K562 (cell line): ENCODE results near the gene SERPIND1. TPM values are rescaled to one million over a fixed set of nuclear protein-coding genes. Genes with fewer than 3 reads are reported as not detected.

ENCODE experiments used
- ARID2 ChIP-seq: fragments of 450-650 bp; IDR thresholded peaks from 2 replicates; pipeline ENCODE4 v1.6.1; 2017; ENCODE audit warnings: antibody characterized with exemption, mild to moderate bottlenecking
- HEY1 ChIP-seq: fragments of 250-450 bp; sonication (Bioruptor Pico); IDR thresholded peaks from 2 replicates; pipeline ENCODE4 v1.5.0; 2020; ENCODE audit warnings: mild to moderate bottlenecking, moderate library complexity, borderline replicate concordance
- HOXB6 ChIP-seq: fragments of 250-450 bp; sonication (Bioruptor Pico); IDR thresholded peaks from 2 replicates; pipeline ENCODE4 v1.5.1; 2022; ENCODE audit warnings: mild to moderate bottlenecking, borderline replicate concordance
- NFIX ChIP-seq: fragments of 250-450 bp; sonication (Bioruptor Pico); IDR thresholded peaks from 2 replicates; pipeline ENCODE4 v1.4.0; 2020; ENCODE audit warnings: low read depth, mild to moderate bottlenecking, moderate library complexity
- ZNF436 ChIP-seq: fragments of 250-450, 450-650 bp; sonication (Bioruptor Pico); formaldehyde crosslinking; IDR thresholded peaks from 2 replicates; pipeline ENCODE4 v1.7.0; 2020; ENCODE audit warnings: mild to moderate bottlenecking
- ZNF764 ChIP-seq: fragments of 250-450 bp; sonication (Bioruptor Pico); IDR thresholded peaks from 2 replicates; pipeline ENCODE4 v1.4.0; 2020; ENCODE audit warnings: low read depth, mild to moderate bottlenecking, moderate library complexity
- polyA plus RNA-seq, 8 experiments: library from polyadenylated mRNA; depleted of rRNA in 4 of 8; stranded (reverse) in 5 of 8; unstranded in 3 of 8; fragments of >200 nt; fragmentation: Nextera tagmentation in 2 of 8; fragmentation: Illumina TruSeq in 1 of 8; extraction: Ambion mirVana in 2 of 8; extraction: Trizol in 1 of 8; gene quantifications; 2 replicates each; pipeline versions ENCODE4 v1.2.1 to v1.2.3, GENCODE V29; 2011 to 2014; ENCODE audit warnings: inconsistent platforms in 1 of 8, missing spikeins in 1 of 8
- total RNA-seq, 7 experiments: library from RNA; depleted of rRNA in 6 of 7; stranded (reverse); fragments of >200 nt in 6 of 7; fragmentation: Illumina TruSeq in 2 of 7; extraction: Trizol in 2 of 7; gene quantifications; 2 replicates each; pipeline versions ENCODE4 v1.2.1 to v1.2.3, GENCODE V29; 2011 to 2021; ENCODE audit warnings: low replicate concordance in 1 of 7
- TF ChIP-seq, protein P1 (sequence below): fragments of 450-650 bp; IDR thresholded peaks from 2 replicates; pipeline ENCODE4 v1.6.1; 2016; ENCODE audit warnings: borderline replicate concordance
- TF ChIP-seq, protein P2 (sequence below): fragments of 250-450 bp; sonication (Bioruptor Pico); IDR thresholded peaks from 2 replicates; pipeline ENCODE4 v1.8.0; 2021; ENCODE audit warnings: borderline replicate concordance, mild to moderate bottlenecking, moderate library complexity; ENCODE audit not compliant: poor library complexity, severe bottlenecking
- TF ChIP-seq, protein P3 (sequence below): fragments of 250-450 bp; sonication (Bioruptor Pico); IDR thresholded peaks from 2 replicates; pipeline ENCODE4 v1.8.0; 2022; ENCODE audit warnings: inconsistent platforms, mild to moderate bottlenecking, moderate library complexity, borderline replicate concordance
- TF ChIP-seq, protein P4 (sequence below): fragments of 250-450 bp; sonication (Bioruptor Pico); IDR thresholded peaks from 2 replicates; pipeline ENCODE4 v1.8.0; 2022; ENCODE audit warnings: moderate library complexity, mild to moderate bottlenecking, inconsistent platforms
- TF ChIP-seq, protein P5 (sequence below): fragments of 250-450 bp; sonication (Bioruptor Pico); IDR thresholded peaks from 2 replicates; pipeline ENCODE4 v1.5.0; 2021; ENCODE audit warnings: mild to moderate bottlenecking, borderline replicate concordance

Gene SERPIND1
- total and polyA plus RNA-seq, 9 of the 15 experiments (the other 6 are each of a cell fraction or from before 2014, with no cell fraction given) = 0.04 to 0.11 (median 0.09) TPM; not detected in 6

DNA sequence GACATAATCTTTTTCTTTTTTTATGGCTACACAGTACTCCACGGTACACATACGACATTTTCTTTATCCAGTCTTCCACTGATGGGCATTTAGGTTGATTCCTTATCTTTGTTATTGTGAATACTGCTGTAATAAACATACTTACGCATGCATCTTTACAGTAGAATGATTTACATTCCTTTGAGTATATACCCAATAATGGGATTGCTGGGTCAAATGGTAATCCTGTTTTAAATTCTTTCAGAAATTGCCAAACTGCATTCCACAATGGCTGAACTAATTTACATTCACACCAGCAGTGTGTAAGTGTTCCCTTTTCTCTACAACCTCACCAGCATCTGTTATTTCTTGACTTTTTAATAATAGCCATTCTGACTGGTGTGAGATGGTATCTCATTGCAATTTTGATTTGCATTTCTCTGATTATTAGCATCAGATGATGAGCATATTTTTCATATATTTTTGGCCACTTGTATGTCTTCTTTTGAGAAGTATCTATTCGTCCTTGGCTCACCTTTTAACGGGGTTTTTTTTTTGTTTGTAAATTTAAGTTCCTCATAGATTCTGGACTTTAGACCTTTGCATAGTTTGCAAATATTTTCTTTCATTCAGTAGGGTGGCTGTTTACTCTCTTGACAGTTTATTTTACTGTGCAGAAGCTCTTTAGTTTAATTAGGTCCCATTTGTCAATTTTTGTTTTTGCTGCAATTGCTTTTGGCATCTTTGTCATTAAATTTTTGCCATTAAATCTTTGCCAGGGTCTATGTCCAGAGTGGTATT lies 52.6 kb downstream of the SERPIND1 start (continued):
- TF ChIP-seq, protein P1, sequence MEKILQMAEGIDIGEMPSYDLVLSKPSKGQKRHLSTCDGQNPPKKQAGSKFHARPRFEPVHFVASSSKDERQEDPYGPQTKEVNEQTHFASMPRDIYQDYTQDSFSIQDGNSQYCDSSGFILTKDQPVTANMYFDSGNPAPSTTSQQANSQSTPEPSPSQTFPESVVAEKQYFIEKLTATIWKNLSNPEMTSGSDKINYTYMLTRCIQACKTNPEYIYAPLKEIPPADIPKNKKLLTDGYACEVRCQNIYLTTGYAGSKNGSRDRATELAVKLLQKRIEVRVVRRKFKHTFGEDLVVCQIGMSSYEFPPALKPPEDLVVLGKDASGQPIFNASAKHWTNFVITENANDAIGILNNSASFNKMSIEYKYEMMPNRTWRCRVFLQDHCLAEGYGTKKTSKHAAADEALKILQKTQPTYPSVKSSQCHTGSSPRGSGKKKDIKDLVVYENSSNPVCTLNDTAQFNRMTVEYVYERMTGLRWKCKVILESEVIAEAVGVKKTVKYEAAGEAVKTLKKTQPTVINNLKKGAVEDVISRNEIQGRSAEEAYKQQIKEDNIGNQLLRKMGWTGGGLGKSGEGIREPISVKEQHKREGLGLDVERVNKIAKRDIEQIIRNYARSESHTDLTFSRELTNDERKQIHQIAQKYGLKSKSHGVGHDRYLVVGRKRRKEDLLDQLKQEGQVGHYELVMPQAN = 0 out of 2 replicates have a peak, but pooled peaks have one; percentile 24
- TF ChIP-seq, protein P2, sequence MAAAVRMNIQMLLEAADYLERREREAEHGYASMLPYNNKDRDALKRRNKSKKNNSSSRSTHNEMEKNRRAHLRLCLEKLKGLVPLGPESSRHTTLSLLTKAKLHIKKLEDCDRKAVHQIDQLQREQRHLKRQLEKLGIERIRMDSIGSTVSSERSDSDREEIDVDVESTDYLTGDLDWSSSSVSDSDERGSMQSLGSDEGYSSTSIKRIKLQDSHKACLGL = peak; percentile 30
- TF ChIP-seq ARID2 (0 out of 2 replicates have a peak, but pooled peaks have one; percentile 9), NFIX (CRISPR knock-in tag) (peak; percentile 64), HOXB6 (CRISPR knock-in tag) (peak; percentile 91), HEY1 (CRISPR knock-in tag) (0 out of 2 replicates have a peak, but pooled peaks have one; percentile 63), ZNF764 (peak; percentile 77), ZNF436 (CRISPR knock-in tag) (0 out of 2 replicates have a peak, but pooled peaks have one; percentile 31)
- TF ChIP-seq, protein P3, sequence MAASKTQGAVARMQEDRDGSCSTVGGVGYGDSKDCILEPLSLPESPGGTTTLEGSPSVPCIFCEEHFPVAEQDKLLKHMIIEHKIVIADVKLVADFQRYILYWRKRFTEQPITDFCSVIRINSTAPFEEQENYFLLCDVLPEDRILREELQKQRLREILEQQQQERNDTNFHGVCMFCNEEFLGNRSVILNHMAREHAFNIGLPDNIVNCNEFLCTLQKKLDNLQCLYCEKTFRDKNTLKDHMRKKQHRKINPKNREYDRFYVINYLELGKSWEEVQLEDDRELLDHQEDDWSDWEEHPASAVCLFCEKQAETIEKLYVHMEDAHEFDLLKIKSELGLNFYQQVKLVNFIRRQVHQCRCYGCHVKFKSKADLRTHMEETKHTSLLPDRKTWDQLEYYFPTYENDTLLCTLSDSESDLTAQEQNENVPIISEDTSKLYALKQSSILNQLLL (CRISPR knock-in tag) = peak; percentile 98
- TF ChIP-seq, protein P4, sequence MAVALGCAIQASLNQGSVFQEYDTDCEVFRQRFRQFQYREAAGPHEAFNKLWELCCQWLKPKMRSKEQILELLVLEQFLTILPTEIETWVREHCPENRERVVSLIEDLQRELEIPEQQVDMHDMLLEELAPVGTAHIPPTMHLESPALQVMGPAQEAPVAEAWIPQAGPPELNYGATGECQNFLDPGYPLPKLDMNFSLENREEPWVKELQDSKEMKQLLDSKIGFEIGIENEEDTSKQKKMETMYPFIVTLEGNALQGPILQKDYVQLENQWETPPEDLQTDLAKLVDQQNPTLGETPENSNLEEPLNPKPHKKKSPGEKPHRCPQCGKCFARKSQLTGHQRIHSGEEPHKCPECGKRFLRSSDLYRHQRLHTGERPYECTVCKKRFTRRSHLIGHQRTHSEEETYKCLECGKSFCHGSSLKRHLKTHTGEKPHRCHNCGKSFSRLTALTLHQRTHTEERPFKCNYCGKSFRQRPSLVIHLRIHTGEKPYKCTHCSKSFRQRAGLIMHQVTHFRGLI = 0 out of 2 replicates have a peak, but pooled peaks have one; percentile 73
- TF ChIP-seq, protein P5, sequence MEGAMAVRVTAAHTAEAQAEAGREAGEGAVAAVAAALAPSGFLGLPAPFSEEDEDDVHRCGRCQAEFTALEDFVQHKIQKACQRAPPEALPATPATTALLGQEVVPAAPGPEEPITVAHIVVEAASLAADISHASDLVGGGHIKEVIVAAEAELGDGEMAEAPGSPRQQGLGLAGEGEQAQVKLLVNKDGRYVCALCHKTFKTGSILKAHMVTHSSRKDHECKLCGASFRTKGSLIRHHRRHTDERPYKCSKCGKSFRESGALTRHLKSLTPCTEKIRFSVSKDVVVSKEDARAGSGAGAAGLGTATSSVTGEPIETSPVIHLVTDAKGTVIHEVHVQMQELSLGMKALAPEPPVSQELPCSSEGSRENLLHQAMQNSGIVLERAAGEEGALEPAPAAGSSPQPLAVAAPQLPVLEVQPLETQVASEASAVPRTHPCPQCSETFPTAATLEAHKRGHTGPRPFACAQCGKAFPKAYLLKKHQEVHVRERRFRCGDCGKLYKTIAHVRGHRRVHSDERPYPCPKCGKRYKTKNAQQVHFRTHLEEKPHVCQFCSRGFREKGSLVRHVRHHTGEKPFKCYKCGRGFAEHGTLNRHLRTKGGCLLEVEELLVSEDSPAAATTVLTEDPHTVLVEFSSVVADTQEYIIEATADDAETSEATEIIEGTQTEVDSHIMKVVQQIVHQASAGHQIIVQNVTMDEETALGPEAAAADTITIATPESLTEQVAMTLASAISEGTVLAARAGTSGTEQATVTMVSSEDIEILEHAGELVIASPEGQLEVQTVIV (CRISPR knock-in tag) = 0 out of 2 replicates have a peak, but pooled peaks have one; percentile 43
